ENCODE data around the gene ELMO1. TPM values are rescaled to one million over a fixed set of nuclear protein-coding genes. Genes with fewer than 3 reads are reported as not detected.

ELMO1 gene
- total RNA-seq, 1 donor from 2014 or later, result 78.9 TPM

DNA sequence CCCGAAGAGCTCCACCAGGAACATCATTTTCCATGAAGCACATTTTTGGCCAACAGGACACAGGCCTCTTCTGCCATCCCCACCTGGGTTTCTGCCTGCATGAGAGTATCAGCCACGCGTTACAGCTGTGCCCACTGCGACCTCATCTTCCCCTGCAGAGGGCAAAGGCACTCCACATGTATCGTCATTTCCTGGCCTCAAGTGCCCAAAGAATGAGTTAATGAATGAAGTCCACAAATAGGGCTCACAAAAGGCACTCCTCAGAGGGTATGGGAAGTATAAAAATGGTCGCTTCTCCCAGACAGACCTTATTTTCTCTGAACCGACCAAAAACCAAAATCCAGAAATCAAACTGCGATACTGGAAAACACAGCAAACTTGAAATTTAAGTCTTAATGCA, 18.5 kb downstream of the ELMO1 start:
- no peak for DNase-seq

DNA sequence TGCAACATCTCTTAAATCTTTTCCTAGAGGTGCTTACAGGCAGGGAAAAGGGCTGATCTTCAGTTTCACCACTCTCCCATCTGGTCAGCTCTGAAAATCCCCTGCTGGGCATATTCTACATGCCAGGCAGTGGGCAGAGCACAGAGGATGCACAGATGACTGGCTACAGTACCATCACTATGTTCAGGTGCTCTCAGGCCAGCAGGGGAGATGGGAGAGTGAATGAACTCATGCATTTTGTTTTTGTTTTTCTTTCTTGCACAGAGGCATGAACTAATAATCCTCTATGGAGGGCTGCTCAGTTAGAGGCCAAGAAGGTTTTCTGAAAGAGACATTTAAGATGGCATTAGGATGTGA, 19.3 kb downstream of the ELMO1 start:
- no peak for DNase-seq

DNA sequence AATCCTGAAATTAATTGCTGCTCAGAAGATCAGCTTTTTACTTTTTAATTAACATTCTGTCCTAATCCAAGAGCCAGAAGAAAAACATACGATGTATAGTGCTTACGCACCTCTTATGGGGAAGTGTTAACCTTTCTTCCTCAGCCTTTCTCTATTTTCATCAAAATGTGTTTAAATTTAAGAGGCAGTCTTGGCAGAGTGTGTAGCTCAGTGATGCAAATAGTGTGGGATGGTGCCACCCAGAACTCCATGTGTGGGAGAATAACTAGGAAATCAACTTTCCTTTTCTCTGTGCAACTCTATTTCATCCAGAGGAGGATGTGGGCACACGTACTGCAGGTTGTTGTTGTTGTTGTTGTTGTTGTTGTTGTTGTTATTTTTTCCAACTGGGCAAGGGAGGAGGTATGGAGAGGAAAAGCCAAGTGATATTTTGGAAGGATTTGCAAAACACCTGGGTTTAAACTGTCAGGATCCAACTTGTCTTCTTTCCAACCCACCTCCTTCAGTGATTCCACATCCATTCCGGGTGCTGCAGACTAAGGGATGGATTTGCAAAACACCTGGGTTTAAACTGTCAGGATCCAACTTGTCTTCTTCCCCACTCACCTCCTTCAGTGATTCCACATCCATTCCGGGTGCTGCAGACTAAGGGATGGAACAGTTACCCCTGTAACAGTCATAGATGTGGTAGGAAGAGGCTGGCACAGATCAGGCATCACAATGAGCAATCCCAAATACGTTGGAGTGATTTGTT, 19.8 kb downstream of the ELMO1 start:
- DNase-seq, result peak; percentile 3

DNA sequence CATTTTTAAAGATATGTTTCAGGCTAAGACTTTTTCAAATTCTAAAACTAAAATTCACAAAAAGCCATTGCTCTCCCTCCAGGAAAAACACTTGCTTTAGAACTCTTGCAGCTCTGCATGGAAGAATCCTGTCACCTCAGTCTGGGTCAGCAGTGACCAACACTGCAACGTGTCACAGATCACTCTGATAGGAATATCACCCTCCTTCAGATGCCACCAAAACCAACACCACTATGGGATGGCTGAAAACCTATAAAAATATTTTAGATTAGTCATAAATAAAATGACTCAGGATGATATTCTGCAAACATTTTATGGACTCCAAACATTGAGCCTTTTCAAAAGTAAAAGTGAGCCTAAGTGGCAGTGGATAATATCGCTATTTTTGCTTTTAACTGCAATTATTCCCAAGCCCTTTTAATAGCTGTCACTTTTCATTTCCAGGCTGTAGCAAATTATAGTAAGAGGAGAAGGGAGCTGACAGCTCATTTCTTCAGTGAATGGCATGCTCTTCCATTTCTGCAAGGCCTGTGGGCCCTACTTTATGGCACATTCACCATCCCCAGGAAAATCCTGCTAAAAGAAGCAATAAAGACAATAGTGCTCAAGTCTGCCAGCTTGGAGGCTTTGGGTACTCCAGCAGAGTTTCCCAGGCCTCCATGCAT, 21.3 kb downstream of the ELMO1 start:
- no peak for DNase-seq

GRCh38 chr7:37425498-37425897, 23.2 kb downstream of the ELMO1 start:
- DNase-seq, result no peak

- DNase-seq, result no peak
These were observed 23.7 kb downstream of the ELMO1 start for GRCh38 chr7:37424995-37425394.

DNA sequence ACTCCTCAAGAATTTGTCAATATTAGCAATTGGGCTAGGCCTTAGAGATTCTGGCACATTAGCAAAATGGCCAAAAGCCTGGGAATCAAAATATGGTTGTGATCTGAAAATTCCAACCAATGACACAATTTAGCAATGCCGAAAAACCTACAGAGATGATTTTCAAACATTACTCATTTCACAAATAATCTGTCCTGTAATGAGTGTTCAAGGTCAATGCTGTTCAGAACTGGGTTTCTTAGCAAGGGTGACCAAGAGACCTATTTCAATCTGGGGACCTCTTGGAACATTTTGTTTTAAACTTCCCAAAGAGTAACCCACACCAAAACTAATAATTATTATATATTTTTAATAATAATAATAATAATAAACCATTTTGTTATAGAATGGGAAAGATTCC, 24.1 kb downstream of the ELMO1 start:
- no peak for DNase-seq

GRCh38 chr7:37421861-37422500, 26.7 kb downstream of the ELMO1 start:
- DNase-seq, result no peak

DNA sequence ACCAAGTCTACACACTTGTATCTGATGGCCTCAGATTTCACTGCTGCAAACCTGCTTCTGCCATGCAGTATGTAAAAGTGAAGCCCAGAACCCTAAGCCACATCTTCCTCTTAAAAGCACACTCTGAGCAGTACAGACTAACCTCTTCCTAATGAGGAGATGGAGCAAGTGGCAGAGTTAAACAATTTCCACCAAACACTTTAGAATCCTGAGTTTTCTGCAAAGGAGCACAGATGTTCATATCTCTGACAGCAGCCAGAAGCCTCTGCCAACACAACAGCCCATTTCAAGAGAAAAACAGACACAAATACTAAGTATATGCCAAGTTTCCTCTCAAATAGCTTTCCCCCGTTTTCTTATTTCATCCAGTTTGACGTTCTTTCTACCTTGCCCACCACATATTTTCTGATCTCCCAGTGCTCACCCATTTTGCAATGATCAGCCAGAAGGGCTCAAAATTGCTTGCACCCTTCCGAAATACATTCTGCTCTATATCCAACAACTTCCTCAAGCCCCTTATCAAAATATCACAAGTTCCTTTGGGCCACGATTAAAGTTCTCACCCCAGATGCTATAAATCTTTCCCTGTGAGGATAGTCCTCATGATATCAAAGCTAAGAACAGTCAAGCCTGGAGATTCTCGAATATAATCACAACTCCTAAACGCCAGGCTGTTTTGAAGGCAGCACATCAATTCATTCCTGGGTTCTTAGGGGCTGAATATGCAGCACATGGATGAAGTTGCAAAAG, 27.5 kb downstream of the ELMO1 start:
- DNase-seq, result no peak

- no peak for DNase-seq
These were observed 29.2 kb downstream of the ELMO1 start for GRCh38 chr7:37419496-37419895.

- no peak for DNase-seq
These were observed 30.3 kb downstream of the ELMO1 start for GRCh38 chr7:37418381-37418780.

GRCh38 chr7:37417107-37417474, 31.6 kb downstream of the ELMO1 start:
- no peak for DNase-seq

GRCh38 chr7:37416378-37417106, 32.1 kb downstream of the ELMO1 start:
- DNase-seq, result no peak

DNA sequence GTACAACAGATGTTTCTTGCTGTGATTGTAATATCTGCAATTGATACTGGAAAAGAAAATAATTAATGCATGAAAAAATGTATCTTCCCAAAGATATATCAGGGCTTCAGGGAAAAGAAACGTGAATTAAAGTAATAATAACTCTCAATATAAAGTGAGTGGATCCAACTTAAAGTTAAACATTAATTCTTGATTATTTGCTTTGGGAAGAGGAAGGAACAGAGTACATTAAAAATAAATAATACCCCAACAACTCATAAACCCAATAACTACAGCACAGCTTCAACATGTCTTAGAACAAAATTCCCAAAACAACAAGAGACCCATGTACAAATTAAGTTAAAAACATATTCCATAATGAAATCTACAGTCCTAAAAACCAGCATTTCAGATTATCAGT, 33.0 kb downstream of the ELMO1 start:
- no peak for DNase-seq

- no peak for DNase-seq
These were observed 34.2 kb downstream of the ELMO1 start for GRCh38 chr7:37414352-37414983.

DNA sequence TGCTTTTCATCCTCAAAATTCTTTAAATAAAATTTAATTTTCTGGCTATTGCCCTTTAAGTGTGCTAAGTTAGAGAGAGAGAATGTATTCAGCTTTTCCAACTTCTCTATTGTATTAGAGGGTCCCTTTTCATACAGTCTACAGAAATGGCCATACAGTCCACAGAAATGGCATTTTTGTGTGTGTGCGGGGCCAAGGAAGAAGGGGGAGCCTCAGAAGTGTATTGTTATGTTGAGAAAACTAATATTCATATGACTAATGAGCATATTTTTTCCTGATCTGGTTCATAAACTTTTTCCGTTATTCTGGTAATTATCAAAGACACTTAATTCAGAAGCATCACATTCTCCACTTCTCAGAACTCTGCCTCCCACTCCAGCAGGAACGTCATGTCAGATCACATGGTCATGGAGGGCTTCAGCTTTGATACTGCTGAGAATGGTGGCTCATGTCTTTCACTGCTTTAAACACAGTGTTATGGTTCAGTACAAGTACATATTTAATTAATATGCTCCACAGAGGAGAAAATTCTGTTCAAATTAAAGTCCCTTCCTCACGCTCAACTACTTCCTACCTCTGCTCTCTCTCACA, 37.1 kb downstream of the ELMO1 start:
- no peak for DNase-seq

DNA sequence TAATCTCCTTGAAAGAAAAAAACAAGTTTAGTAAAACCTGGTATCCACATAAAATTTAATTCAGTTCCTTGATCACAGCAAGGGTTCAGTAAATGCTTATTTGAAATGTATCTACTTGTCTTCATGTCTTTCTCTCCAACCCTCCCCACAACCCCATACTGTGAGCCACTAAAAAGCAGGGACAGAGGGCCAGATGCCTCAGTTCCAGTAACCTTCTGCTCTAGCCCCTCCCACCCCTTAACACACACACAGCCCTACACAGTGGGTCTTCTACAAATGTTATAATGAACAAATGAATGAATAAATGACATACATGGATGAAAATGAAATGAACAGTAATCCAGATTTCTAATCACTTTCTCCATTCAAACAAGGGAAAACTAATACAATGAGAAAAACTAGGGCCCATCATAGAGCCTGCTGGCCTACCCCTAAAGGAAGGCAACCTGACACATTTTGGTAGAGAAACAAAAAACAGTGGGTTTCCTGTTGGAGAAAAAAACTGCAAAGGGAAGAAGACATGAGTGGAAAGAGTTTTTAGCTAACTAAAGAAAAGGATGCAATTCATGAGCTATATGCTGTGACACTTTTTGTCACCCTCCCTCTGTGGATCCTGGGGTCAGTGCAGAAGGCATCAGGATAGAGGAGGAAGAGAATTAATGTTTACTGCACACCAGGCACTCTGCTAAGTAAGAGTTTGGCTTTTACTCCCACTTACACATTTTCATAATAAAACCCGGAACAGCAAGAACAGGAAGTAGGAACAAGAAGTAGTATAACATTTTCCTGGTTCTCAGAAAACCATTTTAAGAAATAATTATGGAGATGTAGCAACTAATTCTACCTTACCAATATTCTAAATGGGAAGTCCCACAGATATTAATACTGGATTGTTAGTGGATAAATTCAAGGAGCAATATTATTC, 38.1 kb downstream of the ELMO1 start:
- no peak for DNase-seq

GRCh38 chr7:37409461-37409860, 39.2 kb downstream of the ELMO1 start:
- DNase-seq, result no peak

GRCh38 chr7:37408291-37409228, 40.1 kb downstream of the ELMO1 start:
- no peak for DNase-seq

Measured in occipital lobe (tissue), 2 donors.